Lower leg skin (tissue), 4 donors: ENCODE data around the gene SKOR2. TPM values are rescaled to one million over a fixed set of nuclear protein-coding genes. Genes with fewer than 3 reads are reported as not detected.

Experiments
- DNase-seq, 2 donors: peaks; one replicate each; pipeline ENCODE4 v3.0.0-alpha.2; 2019; ENCODE audit warnings: low spot score in 2 of 2
- H3K4me3 ChIP-seq: fragments of 200-600 bp; sonication (generic); 2 replicates; pipeline ENCODE4 v1.5.1; 2017; ENCODE audit warnings: mild to moderate bottlenecking, low read depth; ENCODE audit not compliant: poor library complexity, severe bottlenecking
- CTCF ChIP-seq, 3 donors: fragments of 450-650 bp; IDR thresholded peaks; one replicate each; pipeline ENCODE4 v1.5.1; 2016; ENCODE audit warnings: antibody characterized with exemption in 3 of 3, mild to moderate bottlenecking in 3 of 3, moderate library complexity in 2 of 3
- POLR2A ChIP-seq, 2 donors: fragments of 450-650 bp; IDR thresholded peaks; one replicate each; pipeline ENCODE4 v1.6.1; 2016 to 2017; ENCODE audit warnings: antibody characterized with exemption in 2 of 2, mild to moderate bottlenecking in 1 of 2, moderate library complexity in 1 of 2
- WGBS, 2 donors: methylation state at CpG; one replicate each; pipeline ENCODE4 v1.1.5; 2018; 5-methylcytosine and 5-hydroxymethylcytosine counted together
- intact Hi-C: fragments of 100-400 bp; cut with DNase I; formaldehyde crosslinking; loops from one replicate; pipeline ENCODE4 v1.15.0; 2023; ENCODE audit warnings: low total_unique reads
- total RNA-seq, 4 donors: library from RNA; depleted of rRNA; stranded (reverse); fragments of >200 nt; gene quantifications; one replicate each; pipeline ENCODE4 v1.1.0, GENCODE V29; 2016

SKOR2 gene
- total RNA-seq, 4 donors from 2014 or later = not detected

- WGBS, 2 donors = 83 to 86% methylated on average over 3 of the region's 3 CpGs
Measured at GRCh38 chr18:47180765-47181164, 70.7 kb downstream of the SKOR2 start.

GRCh38 chr18:47179520-47179919 is 71.9 kb downstream of the SKOR2 start:
- TF ChIP-seq POLR2A (IDR thresholded peaks at IDR 0.05) (no peak), CTCF (IDR thresholded peaks at IDR 0.05) (no peak)
- H3K4me3 ChIP-seq = no peak overlapping the region
- intact Hi-C loops = no loop called here
- WGBS, 2 donors = 26 to 33% methylated on average over 4 of the region's 4 CpGs
- DNase-seq = no peak

More at GRCh38 chr18:47180765-47181164, 70.7 kb downstream of the SKOR2 start:
- intact Hi-C loops = loop anchor here (10.0 kb wide), 1 partner anchor 76 kb away; no protein-coding TSS in a partner anchor
- TF ChIP-seq CTCF (IDR thresholded peaks at IDR 0.05) = no peak
- TF ChIP-seq POLR2A (IDR thresholded peaks at IDR 0.05) = no peak
- no peak overlapping the region for H3K4me3 ChIP-seq
- DNase-seq = no peak

- intact Hi-C loops = no loop called here
- 1% methylated on average over 28 to 47 of the region's 48 CpGs for WGBS, 2 donors
- TF ChIP-seq CTCF (IDR thresholded peaks at IDR 0.05) (no peak), POLR2A (IDR thresholded peaks at IDR 0.05) (no peak)
- H3K4me3 ChIP-seq = peak within 1 kb of the TSS; percentile 83
- DNase-seq = peak; percentile 86 to 97
Measured at GRCh38 chr18:47175898-47176575, 75.4 kb downstream of the SKOR2 start, which contains the start of gene IER3IP1. Gene IER3IP1, minus strand, starts transcription at chr18:47176364. Its CDS starts 87 bp downstream, at chr18:47176277.

- TF ChIP-seq CTCF (IDR thresholded peaks at IDR 0.05) (no peak), POLR2A (IDR thresholded peaks at IDR 0.05) (no peak)
- 2 to 4% methylated on average over 24 of the region's 24 CpGs for WGBS, 2 donors
- DNase-seq = no peak
- H3K4me3 ChIP-seq = peak overlapping the region; percentile 83
- intact Hi-C loops = no loop called here
Measured at GRCh38 chr18:47175283-47175897, 76.1 kb downstream of the SKOR2 start.

GRCh38 chr18:47174545-47175116 is 76.8 kb downstream of the SKOR2 start:
- no peak overlapping the region for H3K4me3 ChIP-seq
- intact Hi-C loops = no loop called here
- 71 to 75% methylated on average over 13 of the region's 13 CpGs for WGBS, 2 donors
- no peak for TF ChIP-seq POLR2A (IDR thresholded peaks at IDR 0.05)
- TF ChIP-seq CTCF (IDR thresholded peaks at IDR 0.05) = no peak
- no peak for DNase-seq
